HepG2 (cell line): ENCODE results near the gene FAHD1. TPM values are rescaled to one million over a fixed set of nuclear protein-coding genes. Genes with fewer than 3 reads are reported as not detected.

Source experiments
- AHR ChIP-seq: IDR thresholded peaks from 2 replicates; pipeline ENCODE4 v1.6.1; 2018; ENCODE audit warnings: missing genetic modification reagents, missing compliant biosample characterization
- ARNT ChIP-seq: fragments of 450-650 bp; IDR thresholded peaks from 2 replicates; pipeline ENCODE4 v1.6.1; 2017
- EP300 ChIP-seq, 3 experiments: sonication (generic) in 1 of 3; formaldehyde crosslinking in 1 of 3; IDR thresholded peaks; 2 replicates each; pipeline versions ENCODE4 v1.5.1 to v1.6.1; 2011 to 2020; ENCODE audit warnings: low read depth in 2 of 3, low read length in 2 of 3, borderline replicate concordance in 1 of 3, improper control_type of control experiment in 1 of 3, mild to moderate bottlenecking in 1 of 3, missing genetic modification reagents in 1 of 3, moderate library complexity in 1 of 3
- GLI4 ChIP-seq: sonication (generic); formaldehyde crosslinking; IDR thresholded peaks from 2 replicates; pipeline ENCODE4 v1.5.1; 2020; ENCODE audit warnings: missing genetic modification reagents, mild to moderate bottlenecking, moderate library complexity, borderline replicate concordance
- GMEB1 ChIP-seq: sonication (generic); formaldehyde crosslinking; IDR thresholded peaks from 2 replicates; pipeline ENCODE4 v1.5.1; 2020; ENCODE audit warnings: missing genetic modification reagents, mild to moderate bottlenecking, borderline replicate concordance
- HNRNPL ChIP-seq: fragments of 200-400 bp; formaldehyde crosslinking; IDR thresholded peaks from 2 replicates; pipeline ENCODE4 v1.6.1; 2017; ENCODE audit warnings: mild to moderate bottlenecking, low read depth, low read length
- JDP2 ChIP-seq: sonication (generic); formaldehyde crosslinking; IDR thresholded peaks from 2 replicates; pipeline ENCODE4 v1.8.1; 2022; ENCODE audit warnings: missing genetic modification reagents, borderline replicate concordance
- NR1H2 ChIP-seq: sonication (generic); formaldehyde crosslinking; IDR thresholded peaks from 2 replicates; pipeline ENCODE4 v1.8.1; 2022; ENCODE audit warnings: low read depth, missing genetic modification reagents, borderline replicate concordance
- RAD51 ChIP-seq: fragments of 450-650 bp; IDR thresholded peaks from 2 replicates; pipeline ENCODE4 v1.6.1; 2016; ENCODE audit warnings: borderline replicate concordance
- RFX3 ChIP-seq: IDR thresholded peaks from 2 replicates; pipeline ENCODE4 v1.6.1; 2016; ENCODE audit warnings: missing biosample characterization, missing genetic modification reagents
- TAF1 ChIP-seq: sonication (generic); formaldehyde crosslinking; IDR thresholded peaks from 2 replicates; pipeline ENCODE4 v1.4.0; 2020; ENCODE audit warnings: missing genetic modification reagents
- USF2 ChIP-seq, 2 experiments: sonication (generic) in 1 of 2; formaldehyde crosslinking in 1 of 2; IDR thresholded peaks; 2 replicates each; pipeline versions ENCODE4 v1.5.1 to v1.6.1; 2011 to 2020; ENCODE audit warnings: borderline replicate concordance in 1 of 2, low read depth in 1 of 2, low read length in 1 of 2, mild to moderate bottlenecking in 1 of 2, missing genetic modification reagents in 1 of 2, moderate library complexity in 1 of 2
- ZNF138 ChIP-seq: sonication (generic); formaldehyde crosslinking; IDR thresholded peaks from 2 replicates; pipeline ENCODE4 v1.5.0; 2020; ENCODE audit warnings: mild to moderate bottlenecking, low read depth, missing genetic modification reagents
- ZNF17 ChIP-seq: sonication (generic); formaldehyde crosslinking; IDR thresholded peaks from 2 replicates; pipeline ENCODE4 v1.5.0; 2020; ENCODE audit warnings: mild to moderate bottlenecking, missing genetic modification reagents
- ZNF609 ChIP-seq: sonication (generic); formaldehyde crosslinking; IDR thresholded peaks from 2 replicates; pipeline ENCODE4 v1.4.0; 2020; ENCODE audit warnings: mild to moderate bottlenecking, missing genetic modification reagents, borderline replicate concordance
- ZNF713 ChIP-seq: sonication (generic); formaldehyde crosslinking; IDR thresholded peaks from 2 replicates; pipeline ENCODE4 v1.4.0; 2020; ENCODE audit warnings: mild to moderate bottlenecking, missing genetic modification reagents
- polyA plus RNA-seq, 8 experiments: library from polyadenylated mRNA; depleted of rRNA in 3 of 8; stranded (reverse) in 7 of 8; unstranded in 1 of 8; fragments of >200 nt; fragmentation: Illumina TruSeq in 4 of 8; extraction: Trizol in 4 of 8; gene quantifications; 2 replicates each; pipeline versions ENCODE4 v1.2.1 to v1.2.3, GENCODE V29; 2011 to 2016; ENCODE audit warnings: low read depth in 4 of 8, missing spikeins in 1 of 8, mixed read lengths in 1 of 8; ENCODE audit not compliant: insufficient read depth in 1 of 8
- total RNA-seq, 5 experiments: library from RNA; depleted of rRNA; stranded (reverse); fragments of >200 nt; fragmentation: Illumina TruSeq; extraction: Trizol; gene quantifications; 2 replicates each; pipeline ENCODE4 v1.2.3, GENCODE V29; 2016; ENCODE audit warnings: low read depth in 1 of 5

FAHD1 gene
- total and polyA plus RNA-seq, 2 of the 13 experiments (the other 11 are each of a cell fraction or from before 2014, with no cell fraction given) = 39.0 to 45.3 TPM

- TF ChIP-seq USF2 (IDR thresholded peaks at IDR 0.05; ENCODE audit: low read depth, low read length) (no peak), USF2 (CRISPR knock-in tag; IDR thresholded peaks at IDR 0.05; ENCODE audit: borderline replicate concordance) (peak; percentile 47; the same call in 1 of the 2 replicates), JDP2 (CRISPR knock-in tag) (no peak), EP300 (IDR thresholded peaks at IDR 0.05; ENCODE audit: low read depth in 2 of 2, low read length in 2 of 2) (peak; percentile 13 to 84; a peak in 3 of 4 replicates), EP300 (CRISPR knock-in tag; IDR thresholded peaks at IDR 0.05; ENCODE audit: borderline replicate concordance) (peak; percentile 19; the same call in 1 of the 2 replicates), ZNF17 (CRISPR knock-in tag) (no peak), GLI4 (CRISPR knock-in tag) (no peak), ZNF713 (CRISPR knock-in tag) (no peak), ZNF138 (CRISPR knock-in tag) (no peak), ZNF609 (CRISPR knock-in tag) (peak; percentile 76; the same call in 1 of the 2 replicates), RAD51 (no peak), RFX3 (CRISPR knock-in tag) (no peak), NR1H2 (CRISPR knock-in tag) (no peak), ARNT (no peak), TAF1 (peak; percentile 39; the same call in 1 of the 2 replicates), HNRNPL (no peak), GMEB1 (CRISPR knock-in tag) (0 out of 2 replicates have a peak, but pooled peaks have one; percentile 37), AHR (CRISPR knock-in tag) (no peak)
These were observed 1.8 kb downstream of the FAHD1 start (continued) for GRCh38 chr16:1828645-1829410.
